GM19397 (cell line): ENCODE data around the gene CALML5.

Experiments
- ATAC-seq: cut with Tn5 transposase; IDR thresholded peaks from one replicate; pipeline ENCODE4 v1.9.1; 2021; ENCODE audit warnings: mild to moderate bottlenecking, moderate library complexity; ENCODE audit not compliant: unreplicated experiment

The CALML5 gene

GRCh38 chr10:5467207-5467535, 32.2 kb downstream of the CALML5 start:
- ATAC-seq = no peak

DNA sequence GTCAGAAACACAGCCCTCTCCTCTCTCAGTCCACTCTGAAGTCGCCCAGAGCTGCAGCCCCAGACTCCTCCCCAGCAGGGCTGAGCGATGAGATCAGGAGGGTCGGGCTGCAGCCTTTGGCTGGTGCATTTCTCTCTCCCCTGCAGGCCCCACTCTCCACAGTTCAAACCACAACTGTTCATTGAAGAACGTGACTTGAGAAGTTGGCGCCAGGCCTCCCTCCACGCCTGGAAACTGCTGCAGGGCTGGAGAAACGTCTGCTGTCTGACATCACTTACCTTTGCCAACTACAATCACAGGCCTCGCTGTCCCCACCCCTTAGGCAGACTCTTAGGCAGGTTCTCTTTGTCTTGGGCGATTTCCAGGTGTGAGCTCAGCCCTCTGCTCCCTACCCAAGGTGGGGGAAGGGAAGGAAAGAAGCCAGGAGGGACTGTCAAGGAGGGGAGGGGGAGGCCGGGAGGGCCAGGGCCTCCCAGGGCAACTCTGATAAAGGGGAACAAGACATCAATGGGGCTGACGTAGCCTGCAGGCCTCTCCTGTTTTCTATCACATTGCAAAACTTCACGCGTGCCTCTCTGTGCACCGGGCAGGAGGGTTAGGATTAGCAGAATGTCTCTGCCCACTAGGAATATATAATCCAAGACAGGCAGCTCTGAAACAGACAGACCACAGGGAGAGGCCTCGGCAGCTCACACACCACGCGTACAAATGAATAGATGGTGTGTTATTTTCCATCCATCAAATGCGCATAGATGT, 32.7 kb downstream of the CALML5 start:
- no peak for ATAC-seq

- no peak for ATAC-seq
Observed at GRCh38 chr10:5465976-5466450, 33.4 kb downstream of the CALML5 start.

DNA sequence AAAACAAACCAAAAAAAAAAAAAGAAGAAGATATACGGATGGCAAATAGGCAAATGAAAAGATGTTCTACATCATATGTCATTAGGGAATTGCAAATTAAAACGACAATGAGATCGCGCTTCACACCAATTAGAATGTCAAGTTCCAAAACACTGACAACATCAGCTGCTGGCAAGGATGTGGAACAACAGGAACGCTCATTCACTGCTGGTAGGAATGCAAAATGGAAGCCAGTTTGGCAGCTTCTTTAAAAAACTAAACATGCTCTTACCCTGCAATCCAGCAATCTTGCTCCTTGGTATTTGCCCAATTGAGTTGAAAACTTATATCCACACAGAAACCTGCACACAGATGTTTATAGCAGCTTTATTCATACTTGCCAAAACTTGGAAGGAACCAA, 34.8 kb downstream of the CALML5 start:
- ATAC-seq = no peak

DNA sequence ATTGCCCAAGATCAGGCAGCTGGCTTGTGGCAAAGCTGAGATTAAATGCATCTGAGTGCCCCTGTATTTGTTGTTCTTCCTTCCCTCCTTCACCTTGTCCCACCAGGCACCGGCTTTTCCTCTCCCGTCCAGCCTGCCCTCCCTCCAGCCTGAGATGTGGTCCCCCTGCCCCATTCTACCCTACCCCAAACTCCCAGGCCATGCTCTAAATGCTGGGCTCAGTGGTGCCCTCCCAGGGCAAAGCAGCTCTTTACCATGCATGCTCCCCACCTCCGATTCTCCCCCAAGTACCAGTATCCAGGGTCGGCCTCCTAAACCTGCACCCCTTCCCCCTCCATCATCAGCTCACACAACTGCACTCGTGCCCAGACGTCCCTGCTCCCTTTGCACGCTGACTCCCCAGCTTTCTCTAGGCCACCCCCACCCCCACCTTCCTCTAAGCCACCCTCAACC, 36.5 kb downstream of the CALML5 start:
- no peak for ATAC-seq

DNA sequence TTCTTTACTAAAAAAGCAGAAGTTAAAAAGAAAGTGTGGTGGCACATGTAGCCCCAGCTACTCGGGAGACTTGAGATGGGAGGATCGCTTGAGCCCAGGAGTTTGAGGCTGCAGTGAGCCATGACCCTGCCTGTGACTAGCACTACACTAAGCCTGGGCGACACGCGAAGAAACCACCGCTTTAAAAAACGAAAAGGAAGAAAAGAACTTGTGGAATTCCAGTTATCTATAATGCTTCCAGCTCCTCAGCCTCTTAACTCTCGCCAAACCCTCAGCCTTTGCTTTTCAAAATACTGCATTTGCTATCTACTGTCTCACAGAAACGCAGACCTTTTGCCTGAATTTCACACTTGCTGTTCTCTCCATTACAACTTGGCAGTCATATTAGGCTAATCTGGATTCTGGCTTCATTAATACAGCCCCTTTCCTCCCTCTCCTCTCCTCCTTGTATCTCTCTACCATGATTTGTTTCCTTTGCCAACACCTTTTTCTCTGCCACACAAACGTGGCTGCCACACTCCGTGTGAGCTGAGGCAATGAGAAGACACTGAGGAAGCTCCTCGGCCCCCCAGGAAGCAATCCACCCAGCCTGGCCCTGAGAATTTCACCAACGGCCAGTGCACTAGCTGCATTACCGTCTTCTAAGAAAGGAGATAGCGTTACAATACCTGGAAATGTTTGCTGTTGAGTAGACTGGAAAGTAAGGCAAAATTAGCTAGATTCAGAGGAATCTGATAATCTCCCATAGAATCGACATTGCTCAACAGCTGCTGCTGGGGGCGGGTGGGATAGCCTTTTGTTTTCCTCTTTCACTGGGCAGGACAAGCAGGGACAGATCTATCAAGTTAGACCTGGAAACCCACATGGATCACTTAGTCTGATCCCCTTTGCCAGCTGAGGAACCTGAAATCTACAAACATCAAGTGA, 37.2 kb downstream of the CALML5 start:
- no peak for ATAC-seq

DNA sequence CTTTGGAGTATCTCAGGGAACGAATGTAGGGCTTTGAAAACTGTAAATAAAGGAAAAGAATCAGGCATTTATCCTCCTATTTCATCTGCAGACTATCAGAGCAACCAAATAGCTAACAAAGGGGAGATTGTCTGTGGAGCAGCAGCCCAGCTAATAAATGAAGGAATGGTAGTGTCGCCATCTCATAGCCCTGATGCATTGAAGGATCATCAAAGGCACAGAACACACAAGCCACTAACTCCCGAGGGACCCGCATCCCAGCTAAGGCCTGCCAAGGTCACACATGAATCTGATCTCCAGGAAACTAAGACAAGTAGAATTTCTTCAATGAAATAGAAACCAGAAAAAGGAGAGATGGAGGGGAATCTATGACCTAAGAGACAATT, 38.2 kb downstream of the CALML5 start:
- no peak for ATAC-seq

- no peak for ATAC-seq
Observed at GRCh38 chr10:5460468-5461202, 38.7 kb downstream of the CALML5 start.

DNA sequence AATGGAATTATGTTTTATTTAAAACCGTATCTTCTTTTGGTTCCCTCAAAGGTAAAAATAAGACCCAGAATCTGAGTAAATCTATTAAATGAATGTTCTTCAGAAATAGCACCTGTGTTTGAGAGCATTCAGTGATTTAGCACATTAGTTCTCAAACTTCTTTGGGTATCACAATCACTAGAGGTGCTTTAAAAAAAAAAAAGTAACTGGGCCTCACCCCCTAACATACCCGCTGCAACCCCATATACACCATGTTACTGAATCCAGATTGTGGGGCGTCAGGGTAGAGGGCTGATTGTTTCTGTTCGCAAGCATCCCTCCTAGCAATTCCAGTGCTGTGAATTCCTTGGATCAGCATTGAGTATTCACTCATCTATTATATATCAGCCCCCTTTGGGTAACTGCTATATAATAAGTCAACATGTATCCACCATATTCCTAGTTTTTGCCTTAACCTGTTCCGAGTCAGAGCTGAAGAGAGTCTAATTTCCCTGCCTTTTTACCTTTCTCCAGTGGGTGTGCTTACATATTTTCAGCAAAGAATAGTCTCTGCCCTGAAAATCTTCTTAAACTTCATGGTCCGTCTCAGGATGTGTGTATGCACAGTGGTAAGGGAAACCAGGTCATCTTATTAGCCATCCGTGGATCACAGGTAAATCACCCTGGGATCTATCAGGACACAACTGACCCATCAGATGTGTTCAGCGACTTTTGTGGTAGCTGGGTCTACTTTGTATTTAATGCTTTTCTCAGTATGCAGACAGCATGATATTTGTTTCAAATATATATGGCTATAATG, 40.2 kb downstream of the CALML5 start:
- ATAC-seq = no peak

DNA sequence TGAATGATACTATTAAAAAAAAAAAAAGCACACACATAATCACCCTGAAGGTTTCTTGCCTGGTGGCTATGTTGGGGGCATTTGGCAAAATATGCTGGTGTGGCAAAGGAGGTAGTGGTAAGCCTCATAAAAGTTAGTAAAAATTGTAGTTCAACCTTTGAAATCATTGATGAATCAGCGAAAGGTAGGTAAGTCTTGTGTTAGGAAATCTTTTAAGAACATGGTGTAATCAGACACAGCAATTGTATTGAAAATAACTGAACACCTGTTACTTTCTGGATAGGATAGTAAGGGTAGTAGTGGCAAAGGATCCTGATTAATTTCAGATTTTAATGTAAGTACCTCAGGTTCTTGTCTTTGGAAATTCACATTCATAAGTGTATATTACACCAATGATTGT, 40.9 kb downstream of the CALML5 start:
- no peak for ATAC-seq

DNA sequence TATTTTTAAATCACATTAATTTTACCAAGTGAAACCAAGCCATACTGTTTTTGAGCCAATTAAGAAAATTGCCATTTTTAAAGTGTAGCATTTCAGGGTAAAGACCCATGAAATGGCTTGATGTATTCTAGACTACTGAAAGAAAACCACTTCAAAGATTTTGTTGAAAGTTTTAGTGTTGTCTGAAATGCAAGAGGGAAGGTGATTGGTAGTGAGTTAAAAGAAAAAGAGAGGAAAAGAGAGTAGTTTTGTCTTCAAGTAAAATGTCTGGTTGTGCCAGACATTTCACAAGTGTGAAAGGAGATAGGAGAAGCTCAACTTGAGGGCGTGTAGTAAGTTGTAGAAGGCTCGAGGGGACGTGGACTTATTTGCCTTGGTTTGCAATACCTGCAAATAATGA, 41.6 kb downstream of the CALML5 start:
- no peak for ATAC-seq

- no peak for ATAC-seq
Observed at GRCh38 chr10:5456563-5456962, 42.8 kb downstream of the CALML5 start.

DNA sequence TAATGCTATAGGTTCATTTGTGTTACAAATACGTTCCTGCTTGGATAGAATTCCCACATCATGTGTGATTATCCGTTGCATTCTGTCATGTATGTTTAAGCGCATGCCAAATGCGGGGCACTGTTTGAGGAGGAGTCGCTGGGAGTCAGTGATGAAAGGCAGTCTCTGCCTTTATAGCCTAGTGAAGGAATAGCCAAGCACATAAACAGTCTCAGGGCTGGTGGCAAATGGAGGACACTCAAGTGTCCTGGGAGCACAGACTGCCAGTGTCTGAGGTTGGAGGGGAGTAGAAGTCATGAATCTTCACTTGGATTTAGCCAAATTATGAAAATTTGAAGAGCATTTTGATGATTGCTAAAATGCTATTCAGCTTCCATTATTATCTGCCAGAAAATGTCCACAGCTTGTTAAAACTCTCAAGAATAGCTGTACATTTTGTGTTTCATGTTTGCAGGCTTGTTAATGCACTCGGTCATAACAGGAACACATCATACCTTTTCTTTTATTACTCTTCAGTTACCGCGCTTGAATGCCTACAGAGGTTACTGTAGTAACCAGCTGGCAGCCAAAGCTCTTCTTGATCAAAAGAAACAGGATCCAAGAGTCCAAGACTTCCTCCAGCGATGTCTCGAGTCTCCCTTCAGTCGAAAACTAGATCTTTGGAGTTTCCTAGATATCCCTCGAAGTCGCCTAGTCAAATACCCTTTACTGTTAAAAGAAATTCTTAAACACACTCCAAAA, 45.5 kb downstream of the CALML5 start:
- no peak for ATAC-seq

DNA sequence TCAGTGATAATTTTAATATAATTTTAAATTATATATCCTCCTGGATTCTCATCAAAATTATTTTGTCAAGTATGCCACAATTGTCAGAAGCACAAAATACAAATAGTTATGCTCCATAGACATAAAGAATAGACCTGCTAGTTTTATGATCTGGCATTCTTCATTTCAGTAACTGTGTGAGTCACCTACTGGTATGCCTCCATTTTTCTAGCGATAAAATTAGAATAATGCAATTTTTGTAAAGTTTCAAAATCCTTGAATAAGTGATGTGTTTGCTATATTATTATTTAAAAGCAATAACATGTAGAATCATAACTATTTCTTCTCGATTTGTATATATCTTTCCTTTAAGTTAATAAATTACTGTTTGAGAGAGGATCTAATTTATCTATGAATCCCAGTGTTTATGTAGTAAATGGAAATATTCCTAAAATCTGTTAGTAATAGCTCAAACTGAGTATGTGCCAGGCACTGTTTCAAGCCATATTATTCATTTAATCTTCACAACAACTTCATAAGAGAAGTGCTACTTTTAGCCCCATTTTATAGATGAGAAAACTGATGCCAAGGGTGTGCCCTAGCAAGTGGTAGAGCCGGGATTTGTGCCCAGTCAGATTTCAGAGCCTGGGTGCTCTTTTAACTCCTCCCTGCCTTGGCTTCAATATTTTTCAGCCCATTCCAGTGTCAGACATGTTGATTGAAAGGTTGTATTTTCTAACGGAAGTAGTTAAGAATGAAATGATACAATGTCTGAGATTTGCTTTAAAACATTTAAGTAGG, 48.6 kb downstream of the CALML5 start:
- no peak for ATAC-seq

- ATAC-seq = no peak
Observed at GRCh38 chr10:5449823-5450222, 49.5 kb downstream of the CALML5 start.

GRCh38 chr10:5449227-5449626, 50.1 kb downstream of the CALML5 start:
- no peak for ATAC-seq
